Ascending aorta (tissue), 2 donors: ENCODE results near the gene DUSP22. TPM values are rescaled to one million over a fixed set of nuclear protein-coding genes. Genes with fewer than 3 reads are reported as not detected.

Experiments used
- DNase-seq, 2 donors: peaks; one replicate each; pipeline ENCODE4 v3.0.0-alpha.2; 2019; ENCODE audit warnings: low spot score in 2 of 2
- H3K27ac ChIP-seq, 2 donors: fragments of 200-600 bp; sonication (generic); one replicate each; pipeline ENCODE4 v1.5.1; 2016 to 2017; ENCODE audit warnings: mild to moderate bottlenecking in 1 of 2
- H3K27me3 ChIP-seq: fragments of 200-600 bp; sonication (generic); one replicate; pipeline ENCODE4 v1.5.1; 2017
- H3K36me3 ChIP-seq, 2 donors: fragments of 200-600 bp; sonication (generic); one replicate each; pipeline ENCODE4 v1.5.1; 2016
- H3K4me1 ChIP-seq, 2 donors: fragments of 200-600 bp; sonication (generic); one replicate each; pipeline ENCODE4 v1.5.1; 2016 to 2017; ENCODE audit warnings: mild to moderate bottlenecking in 1 of 2
- H3K4me3 ChIP-seq, 2 donors: fragments of 200-600 bp; sonication (generic); one replicate each; pipeline ENCODE4 v1.5.1; 2016 to 2017; ENCODE audit warnings: mild to moderate bottlenecking in 1 of 2
- H3K9me3 ChIP-seq, 2 donors: fragments of 200-600 bp; sonication (generic); one replicate each; pipeline ENCODE4 v1.5.1; 2016
- intact Hi-C: fragments of 100-400 bp; cut with DNase I; formaldehyde crosslinking; loops from one replicate; pipeline ENCODE4 v1.15.1; 2023
- total RNA-seq: library from RNA; depleted of rRNA; stranded (reverse); fragments of >200 nt; gene quantifications from one replicate; pipeline ENCODE4 v1.1.0, GENCODE V29; 2016
- TF ChIP-seq, protein P1 (sequence below), 3 experiments: fragments of 200-600 bp in 2 of 3; fragments of 450-650 bp in 1 of 3; sonication (generic) in 2 of 3; IDR thresholded peaks; one replicate each; pipeline ENCODE4 v1.5.1; 2016 to 2019; ENCODE audit warnings: antibody characterized with exemption in 3 of 3, mild to moderate bottlenecking in 1 of 3, moderate library complexity in 1 of 3

DUSP22 gene
- total RNA-seq, 1 donor from 2014 or later, result 216 TPM

DNA sequence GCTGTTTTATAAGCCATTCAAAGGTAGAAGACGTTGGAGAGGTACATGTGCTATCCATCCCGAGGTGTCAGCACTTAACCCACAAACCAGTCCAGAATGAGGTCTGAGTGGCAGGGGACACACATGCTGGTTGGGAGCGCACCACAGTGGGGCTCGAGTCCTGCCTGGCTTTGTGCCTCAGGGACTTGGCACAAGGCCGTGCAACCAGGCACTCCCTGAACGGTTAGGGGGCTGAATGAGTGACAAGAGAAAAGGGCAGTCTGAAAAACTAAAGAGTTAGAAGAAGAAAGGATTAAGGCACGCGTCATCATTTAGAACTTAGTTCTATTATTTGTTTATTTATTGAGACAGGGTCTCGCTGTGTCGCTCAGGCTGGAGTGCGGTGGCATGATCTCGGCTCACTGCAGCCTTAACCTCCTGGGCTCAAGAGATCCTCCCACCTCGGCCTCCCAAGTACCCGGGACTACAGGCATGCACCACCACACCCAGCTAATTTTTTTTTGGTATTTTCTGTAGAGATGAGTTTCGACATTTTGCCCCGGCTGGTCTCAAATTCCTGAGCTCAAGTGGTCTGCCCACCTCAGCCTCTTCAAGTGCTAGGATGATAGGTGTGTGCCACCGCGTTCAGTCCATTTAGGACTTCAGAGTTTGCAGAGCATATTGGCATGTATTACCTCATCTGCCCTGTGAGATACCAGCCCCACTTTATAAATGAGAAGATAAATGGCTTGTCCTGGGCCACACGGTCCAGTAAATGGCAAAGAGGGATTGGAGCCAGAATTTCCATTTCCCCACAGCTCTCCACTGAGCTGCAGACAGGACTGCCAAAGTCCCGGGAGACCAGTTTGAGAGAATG lies 51.9 kb downstream of the DUSP22 start:
- intact Hi-C loops, result no loop called here
- TF ChIP-seq, protein P1, sequence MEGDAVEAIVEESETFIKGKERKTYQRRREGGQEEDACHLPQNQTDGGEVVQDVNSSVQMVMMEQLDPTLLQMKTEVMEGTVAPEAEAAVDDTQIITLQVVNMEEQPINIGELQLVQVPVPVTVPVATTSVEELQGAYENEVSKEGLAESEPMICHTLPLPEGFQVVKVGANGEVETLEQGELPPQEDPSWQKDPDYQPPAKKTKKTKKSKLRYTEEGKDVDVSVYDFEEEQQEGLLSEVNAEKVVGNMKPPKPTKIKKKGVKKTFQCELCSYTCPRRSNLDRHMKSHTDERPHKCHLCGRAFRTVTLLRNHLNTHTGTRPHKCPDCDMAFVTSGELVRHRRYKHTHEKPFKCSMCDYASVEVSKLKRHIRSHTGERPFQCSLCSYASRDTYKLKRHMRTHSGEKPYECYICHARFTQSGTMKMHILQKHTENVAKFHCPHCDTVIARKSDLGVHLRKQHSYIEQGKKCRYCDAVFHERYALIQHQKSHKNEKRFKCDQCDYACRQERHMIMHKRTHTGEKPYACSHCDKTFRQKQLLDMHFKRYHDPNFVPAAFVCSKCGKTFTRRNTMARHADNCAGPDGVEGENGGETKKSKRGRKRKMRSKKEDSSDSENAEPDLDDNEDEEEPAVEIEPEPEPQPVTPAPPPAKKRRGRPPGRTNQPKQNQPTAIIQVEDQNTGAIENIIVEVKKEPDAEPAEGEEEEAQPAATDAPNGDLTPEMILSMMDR (IDR thresholded peaks at IDR 0.05), result no peak

DNA sequence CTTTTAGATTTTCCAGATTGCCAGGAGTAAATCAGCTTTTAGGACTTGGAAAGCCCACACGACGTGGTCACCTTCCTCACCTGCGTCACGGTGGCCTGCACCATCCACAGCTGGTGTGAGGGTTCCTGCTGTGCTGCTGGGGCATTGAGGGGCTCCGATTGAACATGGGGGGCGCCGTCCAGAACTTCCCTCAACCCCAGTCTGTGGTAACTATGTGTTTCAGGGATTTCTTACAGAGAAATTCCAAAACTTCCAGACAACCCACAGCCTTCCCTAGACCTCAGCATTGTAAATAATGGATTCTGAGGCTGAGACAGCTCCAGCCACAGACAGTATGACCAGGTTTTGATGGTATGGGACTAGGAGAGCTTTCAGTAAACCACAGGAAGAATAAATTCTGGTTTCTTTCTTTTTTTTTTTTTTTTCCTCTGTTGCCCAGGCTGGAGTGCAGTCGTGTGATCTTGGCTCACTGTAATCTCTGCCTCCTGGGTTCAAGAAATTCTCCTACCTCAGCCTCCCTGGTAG lies 52.6 kb downstream of the DUSP22 start:
- no peak for DNase-seq
- Histone ChIP-seq H3K4me1 (no peaks in the 10 kb centered on the region), H3K4me3 (no peak overlapping the region), H3K27ac (no peak overlapping the region), H3K9me3 (no peaks in the 10 kb centered on the region), H3K27me3 (no peaks in the 10 kb centered on the region), H3K36me3 (peaks cover 16 to 22% of the 10 kb centered on the region in 2 donors)
- intact Hi-C loops, result no loop called here
- TF ChIP-seq, protein P1 (IDR thresholded peaks at IDR 0.05), result no peak

More for the DNA sequence above, 51.9 kb downstream of the DUSP22 start:
- no peak overlapping the region for H3K4me3 ChIP-seq
- no peaks in the 10 kb centered on the region for H3K27me3 ChIP-seq
- no peaks in the 10 kb centered on the region for H3K9me3 ChIP-seq
- no peaks in the 10 kb centered on the region for H3K4me1 ChIP-seq
- no peak overlapping the region for H3K27ac ChIP-seq
- peaks cover 10 to 15% of the 10 kb centered on the region in 2 donors for H3K36me3 ChIP-seq
- no peak for DNase-seq

DNA sequence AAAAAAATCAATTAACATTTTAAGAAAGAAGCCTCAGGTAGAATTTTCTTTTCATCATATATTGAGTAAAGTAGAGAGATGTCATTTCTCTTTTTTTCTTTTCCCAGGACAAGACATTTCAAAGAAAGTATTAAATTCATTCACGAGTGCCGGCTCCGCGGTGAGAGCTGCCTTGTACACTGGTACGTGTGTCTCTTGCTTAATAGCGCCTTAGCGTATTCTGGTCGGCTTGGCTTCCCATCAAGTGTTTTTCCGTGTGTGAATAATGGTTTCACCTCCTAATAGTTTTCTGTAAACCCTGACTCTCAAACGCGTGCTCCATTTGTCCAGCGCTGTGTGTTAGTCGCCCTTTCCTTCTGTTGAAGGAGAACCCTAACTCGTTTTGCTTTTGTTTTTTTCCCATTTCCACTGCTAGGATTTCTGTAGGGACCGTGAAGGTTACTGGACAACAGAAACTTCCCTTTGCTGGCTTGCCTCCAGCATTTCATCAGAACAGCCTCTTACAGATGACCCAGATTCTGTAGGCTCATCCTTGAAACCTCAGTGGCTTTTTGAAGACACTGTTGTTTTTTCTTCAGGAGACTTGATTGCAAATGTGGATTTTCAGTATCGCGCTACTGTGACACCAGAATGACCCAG lies 53.6 kb downstream of the DUSP22 start:
- Histone ChIP-seq H3K4me1 (no peaks in the 10 kb centered on the region), H3K27ac (no peak overlapping the region), H3K9me3 (no peaks in the 10 kb centered on the region), H3K4me3 (no peak overlapping the region), H3K27me3 (no peaks in the 10 kb centered on the region), H3K36me3 (peaks cover 16 to 28% of the 10 kb centered on the region in 2 donors)
- DNase-seq, result no peak
- intact Hi-C loops, result no loop called here
- TF ChIP-seq, protein P1 (IDR thresholded peaks at IDR 0.05), result no peak

DNA sequence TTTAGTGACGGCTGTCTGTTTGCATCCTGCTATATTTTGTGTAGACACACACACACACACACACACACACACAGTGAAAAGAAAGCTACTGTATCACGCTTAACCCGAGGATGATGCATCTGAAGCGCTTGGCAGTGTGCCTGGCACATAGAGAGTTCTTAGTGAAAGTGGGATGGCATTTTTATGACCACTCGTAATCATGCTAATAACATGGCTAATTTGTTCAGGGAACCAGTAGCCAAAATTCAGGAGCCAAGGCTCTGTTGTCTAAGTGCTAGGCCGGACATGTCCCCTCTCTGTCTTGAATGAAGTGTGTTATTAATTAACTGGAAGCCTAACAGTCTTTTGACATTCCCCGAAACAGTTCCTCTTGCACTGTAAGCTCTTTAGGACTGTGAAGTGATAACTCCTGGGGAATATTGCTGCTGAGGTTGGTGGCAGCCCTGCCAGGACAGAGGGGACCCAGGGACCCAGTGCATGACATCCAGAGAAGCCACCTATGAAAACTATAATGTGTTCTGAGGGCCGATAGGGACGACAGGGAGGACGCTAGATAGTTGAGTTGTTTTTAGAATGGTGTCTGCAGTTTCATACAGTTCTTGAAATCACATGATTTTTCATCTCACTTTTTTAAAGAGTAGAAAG lies 54.2 kb downstream of the DUSP22 start:
- H3K4me3 ChIP-seq, result no peak overlapping the region
- H3K9me3 ChIP-seq, result no peaks in the 10 kb centered on the region
- H3K36me3 ChIP-seq, result peaks cover 16 to 32% of the 10 kb centered on the region in 2 donors
- no peaks in the 10 kb centered on the region for H3K27me3 ChIP-seq
- DNase-seq, result no peak
- H3K27ac ChIP-seq, result no peak overlapping the region
- intact Hi-C loops, result no loop called here
- no peaks in the 10 kb centered on the region for H3K4me1 ChIP-seq
- TF ChIP-seq, protein P1 (IDR thresholded peaks at IDR 0.05), result no peak

DNA sequence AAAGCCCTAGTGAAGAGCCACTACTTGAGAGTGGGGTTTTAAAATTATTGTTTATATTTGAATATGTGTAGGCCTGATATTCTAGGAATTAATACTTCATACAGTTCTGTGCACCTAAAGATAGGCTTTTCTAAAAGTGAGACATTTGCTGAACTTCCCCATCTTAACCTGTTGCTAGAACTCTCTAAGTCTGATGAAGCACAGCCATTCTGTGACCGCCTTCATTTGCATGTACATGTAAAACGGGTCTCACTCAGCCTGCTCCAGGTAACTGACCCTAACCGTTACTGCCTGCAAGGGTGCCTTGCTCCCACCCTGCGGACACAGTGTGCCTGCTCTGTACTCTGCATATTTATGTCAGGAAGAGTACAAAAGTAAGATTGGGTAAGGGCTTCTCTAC lies 54.9 kb downstream of the DUSP22 start:
- TF ChIP-seq, protein P1 (IDR thresholded peaks at IDR 0.05), result no peak
- intact Hi-C loops, result no loop called here
- Histone ChIP-seq H3K27ac (no peak overlapping the region), H3K36me3 (peaks cover 16 to 32% of the 10 kb centered on the region in 2 donors), H3K4me3 (no peak overlapping the region), H3K4me1 (no peaks in the 10 kb centered on the region), H3K9me3 (no peaks in the 10 kb centered on the region), H3K27me3 (no peaks in the 10 kb centered on the region)
- no peak for DNase-seq
